DMS 273 treated with DMSO at 0.1 percent for 48 hours (cell line): ENCODE data around the gene VAV1.
A peak's percentile ranks its signal among the peaks of the same experiment; 100 is the strongest.
"Not testable (repeated sequence)": the region's sequence is repeated elsewhere in the genome, so short reads cannot be mapped to it uniquely, and the experiment has no call there.

Source experiments
- DNase-seq: peaks from one replicate; lab custom pipeline; 2025; lab: John Stamatoyannopoulos, UW

The VAV1 gene

GRCh38 chr19:6761053-6761676 is 11.3 kb upstream of the VAV1 start:
- DNase-seq: no peak

- not testable (repeated sequence) for DNase-seq
Measured at GRCh38 chr19:6762253-6762797, 10.2 kb upstream of the VAV1 start.

GRCh38 chr19:6765738-6766356 is 6.7 kb upstream of the VAV1 start:
- DNase-seq: no peak

GRCh38 chr19:6766357-6767080 is 6.0 kb upstream of the VAV1 start:
- DNase-seq: no peak

GRCh38 chr19:6767081-6767356 is 5.5 kb upstream of the VAV1 start:
- DNase-seq: no peak

- DNase-seq: no peak
Measured at GRCh38 chr19:6767357-6768235, 4.9 kb upstream of the VAV1 start, which contains the start of gene SH2D3A. TSS of gene SH2D3A (minus strand) at chr19:6767435. CDS start at chr19:6763748, 3,687 bp downstream.

- no peak for DNase-seq
Measured at GRCh38 chr19:6768236-6768785, 4.2 kb upstream of the VAV1 start.

- DNase-seq: no peak
Measured at GRCh38 chr19:6769006-6769619, 3.4 kb upstream of the VAV1 start.

- not testable (repeated sequence) for DNase-seq
Measured at GRCh38 chr19:6771648-6772027, 870 bp upstream of the VAV1 start.

- no peak for DNase-seq
Measured at GRCh38 chr19:6772866-6773322, 386 bp downstream of the VAV1 start.

- no peak for DNase-seq
Measured at GRCh38 chr19:6773323-6773931, 919 bp downstream of the VAV1 start.

- DNase-seq: peak; percentile 51
Measured at GRCh38 chr19:6774821-6775707, 2.6 kb downstream of the VAV1 start.

- not testable (repeated sequence) for DNase-seq
Measured at GRCh38 chr19:6776045-6776444, 3.5 kb downstream of the VAV1 start.

- no peak for DNase-seq
Measured at GRCh38 chr19:6776999-6777398, 4.5 kb downstream of the VAV1 start.

- DNase-seq: no peak
Measured at GRCh38 chr19:6777434-6777833, 4.9 kb downstream of the VAV1 start.

GRCh38 chr19:6778386-6778785 is 5.9 kb downstream of the VAV1 start:
- no peak for DNase-seq

- no peak for DNase-seq
Measured at GRCh38 chr19:6779206-6779605, 6.7 kb downstream of the VAV1 start.

- no peak for DNase-seq
Measured at GRCh38 chr19:6787393-6787792, 14.9 kb downstream of the VAV1 start.

- DNase-seq: no peak
Measured at GRCh38 chr19:6788896-6789295, 16.4 kb downstream of the VAV1 start.
